Body of pancreas (tissue), 4 donors: ENCODE data around the gene TRIM24.

ENCODE experiments used
- CTCF ChIP-seq, 7 experiments: fragments of 450-650 bp in 4 of 7; fragments of 200-600 bp in 3 of 7; sonication (generic) in 3 of 7; IDR thresholded peaks; one replicate each; pipeline ENCODE4 v1.5.1; 2016 to 2019; ENCODE audit warnings: antibody characterized with exemption in 7 of 7
- POLR2A ChIP-seq, 3 donors: fragments of 450-650 bp; IDR thresholded peaks; one replicate each; pipeline ENCODE4 v1.6.1; 2016; ENCODE audit warnings: antibody characterized with exemption in 3 of 3, mild to moderate bottlenecking in 2 of 3

DNA sequence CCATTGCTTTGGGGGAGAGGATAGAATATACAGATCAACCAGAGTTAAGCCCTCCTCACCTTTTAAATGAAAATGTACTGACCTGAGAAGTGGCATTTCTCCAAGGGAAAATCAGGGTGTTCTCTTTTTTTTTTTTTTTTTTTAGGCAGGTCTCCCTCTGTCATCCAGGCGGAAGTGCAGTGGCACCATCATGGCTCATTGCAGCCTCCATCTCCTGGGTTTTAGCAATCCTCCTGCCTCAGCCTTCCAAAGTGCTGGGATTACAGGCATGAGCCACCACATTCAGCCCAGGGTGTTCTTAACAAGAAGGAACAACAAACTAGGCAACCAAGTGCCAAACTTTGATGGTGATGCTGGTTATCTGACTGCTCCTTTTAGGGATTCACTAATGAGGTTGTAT lies 130.1 kb downstream of the TRIM24 start:
- TF ChIP-seq CTCF (IDR thresholded peaks at IDR 0.05) (no peak), POLR2A (IDR thresholded peaks at IDR 0.05) (no peak)
